PC-3 (cell line): ENCODE results near the gene SIGLEC12. TPM values are rescaled to one million over a fixed set of nuclear protein-coding genes. Genes with fewer than 3 reads are reported as not detected.

Source experiments
- ATAC-seq: fragments of 200-7000 bp; cut with Tn5 transposase; 2 replicates; pipeline ENCODE4 v1.9.1; 2020; ENCODE audit warnings: mild to moderate bottlenecking, moderate library complexity
- BruUV-seq: library from RNA; stranded (reverse); fragments of 400-500 nt; replicated peaks from 2 replicates; lab custom pipeline; 2021; lab: Mats Ljungman, UMichigan
- CTCF ChIA-PET: fragments of 300-600 bp; sonication (Branson Sonifier 250); formaldehyde crosslinking; loops from one replicate; lab custom pipeline; 2022; ENCODE audit warnings: antibody characterized with exemption; lab: Charles Lee
- POLR2A ChIA-PET: fragments of 300-600 bp; sonication (Branson Sonifier 250); formaldehyde crosslinking; loops from one replicate; lab custom pipeline; 2022; ENCODE audit warnings: antibody characterized with exemption; ENCODE audit not compliant: unreplicated experiment; lab: Charles Lee
- DNase-seq: peaks from one replicate; pipeline ENCODE4 v3.0.0-alpha.2; 2015
- H2AFZ ChIP-seq: fragments of 300-600 bp; sonication (generic); 2 replicates; pipeline ENCODE4 v1.6.0; 2016; ENCODE audit warnings: antibody characterized with exemption, low read length
- H3F3A ChIP-seq: fragments of 300-600 bp; sonication (generic); one replicate; pipeline ENCODE4 v1.6.0; 2017; ENCODE audit warnings: antibody characterized with exemption, low read length, control low read depth, mild to moderate bottlenecking; ENCODE audit not compliant: unreplicated experiment
- H3K27ac ChIP-seq: fragments of 300-600 bp; sonication (generic); 2 replicates; pipeline ENCODE4 v1.5.1; 2016; ENCODE audit warnings: mild to moderate bottlenecking, low read length
- H3K27me3 ChIP-seq: fragments of 300-600 bp; sonication (generic); 2 replicates; pipeline ENCODE4 v1.6.1; 2016; ENCODE audit warnings: low read length, mixed read lengths
- H3K36me3 ChIP-seq: fragments of 300-600 bp; sonication (generic); 2 replicates; pipeline ENCODE4 v1.6.1; 2016; ENCODE audit warnings: low read depth, mixed run types, low read length, mixed read lengths
- H3K4me1 ChIP-seq: fragments of 300-600 bp; sonication (generic); 2 replicates; pipeline ENCODE4 v1.5.1; 2016; ENCODE audit warnings: low read length; ENCODE audit not compliant: insufficient read depth
- H3K4me2 ChIP-seq: fragments of 300-600 bp; sonication (generic); 2 replicates; pipeline ENCODE4 v1.6.0; 2016; ENCODE audit warnings: low read length
- H3K4me3 ChIP-seq: fragments of 300-600 bp; sonication (generic); 2 replicates; pipeline ENCODE4 v1.5.1; 2016; ENCODE audit warnings: mild to moderate bottlenecking, low read length, mixed read lengths
- H3K79me2 ChIP-seq: fragments of 300-600 bp; sonication (generic); 2 replicates; pipeline ENCODE4 v1.6.1; 2017; ENCODE audit warnings: low read length, mixed read lengths
- H3K9ac ChIP-seq: fragments of 300-600 bp; sonication (generic); 2 replicates; pipeline ENCODE4 v1.6.0; 2016; ENCODE audit warnings: mild to moderate bottlenecking, low read length
- H3K9me2 ChIP-seq: fragments of 300-600 bp; sonication (generic); replicated peaks from 2 replicates; pipeline ENCODE4 v1.6.1; 2016; ENCODE audit warnings: mixed run types, low read length, mixed read lengths
- H3K9me3 ChIP-seq: fragments of 300-600 bp; sonication (generic); 2 replicates; pipeline ENCODE4 v1.6.1; 2016; ENCODE audit warnings: low read length, mixed read lengths
- H4K20me1 ChIP-seq: fragments of 300-600 bp; sonication (generic); 2 replicates; pipeline ENCODE4 v1.6.1; 2016; ENCODE audit warnings: low read length, mixed read lengths
- CTCF ChIP-seq: fragments of 300-600 bp; sonication (generic); conservative IDR thresholded peaks from 2 replicates; pipeline ENCODE4 v1.5.1; 2017; ENCODE audit warnings: antibody characterized with exemption, low read depth, mild to moderate bottlenecking, low read length
- EZH2 ChIP-seq: fragments of 300-600 bp; sonication (generic); IDR thresholded peaks from one replicate; pipeline ENCODE4 v1.6.1; 2017; ENCODE audit warnings: antibody characterized with exemption, mild to moderate bottlenecking, low read length; ENCODE audit not compliant: unreplicated experiment
- intact Hi-C: fragments of 100-400 bp; cut with micrococcal nuclease; formaldehyde crosslinking; loops from 2 replicates; pipeline ENCODE4 v1.9.0; 2023
- total RNA-seq: library from RNA; depleted of rRNA; stranded (reverse); fragments of >200 nt; gene quantifications from 2 replicates; pipeline ENCODE4 v1.2.3, GENCODE V29; 2014; rRNA removed

SIGLEC12 gene
- total RNA-seq, 1 experiment from 2014 or later, result not detected

- no peaks in the 10 kb centered on the region for H3K9me2 ChIP-seq
- ChIA-PET POLR2A (no interaction called here), CTCF (interaction anchor here (0.5 to 0.6 kb wide), 2 partner anchors 102 to 217 kb away, joined by 3 read pairs; no protein-coding TSS in a partner anchor)
- intact Hi-C loops, result no loop called here
- H3K4me1 ChIP-seq, result peaks cover 17% of the 10 kb centered on the region
- peak overlapping the region; percentile 72 for H2AFZ ChIP-seq
- H3K4me3 ChIP-seq, result peak overlapping the region; percentile 63
- H3F3A ChIP-seq, result no peaks in the 10 kb centered on the region
- peak overlapping the region; percentile 85 for H3K4me2 ChIP-seq
- peaks cover 60% of the 10 kb centered on the region for H3K27me3 ChIP-seq
- TF ChIP-seq EZH2 (no peak), CTCF (0 out of 2 replicates have a peak, but pooled peaks have one; percentile 3)
- BruUV-seq, result no TSS peak
- no peaks in the 10 kb centered on the region for H3K9me3 ChIP-seq
- peak overlapping the region; percentile 13; the same call in 1 of the 2 replicates for H3K27ac ChIP-seq
- no peaks in the 10 kb centered on the region for H3K36me3 ChIP-seq
- no peaks in the 10 kb centered on the region for H4K20me1 ChIP-seq
- DNase-seq (peak; percentile 69), ATAC-seq (peak; percentile 77)
- H3K79me2 ChIP-seq, result no peaks in the 10 kb centered on the region
- 0 out of 2 replicates have a peak overlapping the region, but pooled peaks have one; percentile 2 for H3K9ac ChIP-seq
Measured at GRCh38 chr19:51441410-51442390, 59.9 kb downstream of the SIGLEC12 start.

Other genes starting within 250 kb of the SIGLEC12 start
- not detected in 2 replicates for gene IGLON5, start 190.2 kb downstream of the SIGLEC12 start, total RNA-seq
- gene VSIG10L, start 159.7 kb downstream of the SIGLEC12 start, total RNA-seq, result 3.1 and 3.5 TPM in 2 replicates
- 249 and 320 TPM in 2 replicates for gene ETFB, start 135.4 kb downstream of the SIGLEC12 start, total RNA-seq
- 0.95 TPM in 1 of 2 replicates, not detected in the other for gene CLDND2, start 132.8 kb downstream of the SIGLEC12 start, total RNA-seq
- not detected in 2 replicates for gene NKG7, start 129.1 kb downstream of the SIGLEC12 start, total RNA-seq
- gene LIM2, start 113.8 kb downstream of the SIGLEC12 start, total RNA-seq, result not detected in 2 replicates
- gene C19orf84, start 111.2 kb downstream of the SIGLEC12 start, total RNA-seq, result not detected in 2 replicates
- gene SIGLEC10, start 84.2 kb downstream of the SIGLEC12 start, total RNA-seq, result not detected in 2 replicates
- gene SIGLEC8, start 43.3 kb downstream of the SIGLEC12 start, total RNA-seq, result not detected in 2 replicates
- not detected in 2 replicates for gene CEACAM18, start 23.3 kb downstream of the SIGLEC12 start, total RNA-seq
- gene SIGLEC6, start 29.9 kb upstream of the SIGLEC12 start, total RNA-seq, result not detected in 2 replicates
- gene ZNF175, start 69.5 kb upstream of the SIGLEC12 start, total RNA-seq, result 7.5 and 8.5 TPM in 2 replicates
- not detected in 2 replicates for gene SIGLEC5, start 128.6 kb upstream of the SIGLEC12 start, total RNA-seq
- not detected in 2 replicates for gene SIGLEC14, start 145.0 kb upstream of the SIGLEC12 start, total RNA-seq
- gene SPACA6, start 191.5 kb upstream of the SIGLEC12 start, total RNA-seq, result 10.1 and 12.2 TPM in 2 replicates
- not detected in 2 replicates for gene HAS1, start 222.2 kb upstream of the SIGLEC12 start, total RNA-seq